Bronchial epithelial cell (primary cell): ENCODE results near the gene SNAP25. TPM values are rescaled to one million over a fixed set of nuclear protein-coding genes. Genes with fewer than 3 reads are reported as not detected.

Source experiments
- DNase-seq: peaks from one replicate; pipeline ENCODE4 v3.0.0-alpha.2; 2010; ENCODE audit warnings: low read depth
- FAIRE-seq: peaks from 2 replicates; lab custom pipeline; 2011; peaks lifted over from hg19 to GRCh38; lab: Jason Lieb, UNC
- H3K27me3 ChIP-seq: 2 replicates; pipeline ENCODE4 v1.5.1; 2011; ENCODE audit warnings: low read length; ENCODE audit not compliant: control insufficient read depth, insufficient read depth
- H3K36me3 ChIP-seq: 2 replicates; pipeline ENCODE4 v1.5.1; 2011; ENCODE audit warnings: low read length; ENCODE audit not compliant: control insufficient read depth, insufficient read depth
- H3K4me3 ChIP-seq: 2 replicates; pipeline ENCODE4 v1.5.1; 2011; ENCODE audit warnings: mild to moderate bottlenecking, low read depth, low read length, control low read depth
- total RNA-seq: library from RNA; depleted of rRNA; stranded (reverse); fragments of >200 nt; gene quantifications from 2 replicates; pipeline ENCODE4 v1.2.1, GENCODE V29; 2014
- TF ChIP-seq, protein P1 (sequence below): IDR thresholded peaks from 2 replicates; pipeline ENCODE4 v1.5.1; 2011; ENCODE audit warnings: mild to moderate bottlenecking, moderate library complexity, low read length, control low read depth, inconsistent platforms; ENCODE audit not compliant: insufficient read depth, severe bottlenecking

SNAP25 gene
- total RNA-seq, 1 donor from 2014 or later = not detected

GRCh38 chr20:10228330-10228729, 9.7 kb downstream of the SNAP25 start:
- DNase-seq (peak; percentile 89), FAIRE-seq (no peak)
- Histone ChIP-seq H3K36me3 (no peaks in the 10 kb centered on the region), H3K27me3 (no peaks in the 10 kb centered on the region), H3K4me3 (no peak overlapping the region)
- TF ChIP-seq, protein P1, sequence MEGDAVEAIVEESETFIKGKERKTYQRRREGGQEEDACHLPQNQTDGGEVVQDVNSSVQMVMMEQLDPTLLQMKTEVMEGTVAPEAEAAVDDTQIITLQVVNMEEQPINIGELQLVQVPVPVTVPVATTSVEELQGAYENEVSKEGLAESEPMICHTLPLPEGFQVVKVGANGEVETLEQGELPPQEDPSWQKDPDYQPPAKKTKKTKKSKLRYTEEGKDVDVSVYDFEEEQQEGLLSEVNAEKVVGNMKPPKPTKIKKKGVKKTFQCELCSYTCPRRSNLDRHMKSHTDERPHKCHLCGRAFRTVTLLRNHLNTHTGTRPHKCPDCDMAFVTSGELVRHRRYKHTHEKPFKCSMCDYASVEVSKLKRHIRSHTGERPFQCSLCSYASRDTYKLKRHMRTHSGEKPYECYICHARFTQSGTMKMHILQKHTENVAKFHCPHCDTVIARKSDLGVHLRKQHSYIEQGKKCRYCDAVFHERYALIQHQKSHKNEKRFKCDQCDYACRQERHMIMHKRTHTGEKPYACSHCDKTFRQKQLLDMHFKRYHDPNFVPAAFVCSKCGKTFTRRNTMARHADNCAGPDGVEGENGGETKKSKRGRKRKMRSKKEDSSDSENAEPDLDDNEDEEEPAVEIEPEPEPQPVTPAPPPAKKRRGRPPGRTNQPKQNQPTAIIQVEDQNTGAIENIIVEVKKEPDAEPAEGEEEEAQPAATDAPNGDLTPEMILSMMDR = no peak

GRCh38 chr20:10231290-10231689, 12.7 kb downstream of the SNAP25 start:
- TF ChIP-seq, protein P1 = no peak
- H3K36me3 ChIP-seq = no peaks in the 10 kb centered on the region
- no peak for DNase-seq
- FAIRE-seq = no peak
- no peak overlapping the region for H3K4me3 ChIP-seq
- no peaks in the 10 kb centered on the region for H3K27me3 ChIP-seq

- TF ChIP-seq, protein P1 = no peak
- FAIRE-seq = no peak
These were observed 18.2 kb downstream of the SNAP25 start for GRCh38 chr20:10236540-10237533.

GRCh38 chr20:10239954-10240353, 21.3 kb downstream of the SNAP25 start:
- DNase-seq = peak; percentile 93

More at GRCh38 chr20:10236540-10237533, 18.2 kb downstream of the SNAP25 start:
- no peak for DNase-seq
- Histone ChIP-seq H3K4me3 (no peak overlapping the region), H3K27me3 (no peaks in the 10 kb centered on the region), H3K36me3 (no peaks in the 10 kb centered on the region)

DNA sequence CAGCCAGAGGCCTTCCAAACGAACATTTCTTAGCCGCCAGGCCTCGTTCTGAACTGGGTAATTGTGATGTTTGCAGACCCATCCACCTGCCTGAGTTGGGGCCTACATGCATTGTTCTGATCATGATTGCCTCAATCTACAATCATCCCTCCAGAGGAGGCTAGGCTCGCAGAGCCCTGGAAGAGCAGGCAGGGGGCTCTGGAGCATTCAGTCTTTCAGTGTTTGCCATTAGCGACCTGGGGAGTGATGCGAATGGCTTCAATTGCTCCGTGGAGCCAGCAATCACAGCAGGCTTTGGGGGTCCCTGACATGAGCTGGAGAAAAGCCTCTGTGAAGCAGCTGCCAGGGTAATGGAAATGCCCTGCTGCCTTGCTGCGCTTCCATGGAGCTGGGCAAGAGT, 22.0 kb downstream of the SNAP25 start:
- Histone ChIP-seq H3K27me3 (no peaks in the 10 kb centered on the region), H3K4me3 (no peak overlapping the region), H3K36me3 (no peaks in the 10 kb centered on the region)
- no peak for FAIRE-seq
- TF ChIP-seq, protein P1 = no peak
- DNase-seq = no peak

More at GRCh38 chr20:10239954-10240353, 21.3 kb downstream of the SNAP25 start:
- peak; percentile 70 for FAIRE-seq
- no peak overlapping the region for H3K4me3 ChIP-seq
- H3K36me3 ChIP-seq = no peaks in the 10 kb centered on the region
- no peaks in the 10 kb centered on the region for H3K27me3 ChIP-seq
- TF ChIP-seq, protein P1 = no peak
